GM23338 (cell line): ENCODE data around the gene ARHGEF40. TPM values are rescaled to one million over a fixed set of nuclear protein-coding genes. Genes with fewer than 3 reads are reported as not detected.

Source experiments
- ATAC-seq: fragments of 200-7000 bp; cut with Tn5 transposase; 3 replicates; pipeline ENCODE4 v1.9.1; 2020
- DNase-seq: peaks from one replicate; pipeline ENCODE4 v3.0.0-alpha.2; 2015; ENCODE audit warnings: low spot score
- H2AFZ ChIP-seq: fragments of 200-600 bp; sonication (generic); 2 replicates; pipeline ENCODE4 v1.8.0; 2016; ENCODE audit warnings: antibody characterized with exemption, mild to moderate bottlenecking, moderate library complexity
- H3F3A ChIP-seq: fragments of 200-600 bp; sonication (generic); replicated peaks from 2 replicates; pipeline ENCODE4 v1.8.0; 2017; ENCODE audit warnings: antibody characterized with exemption, mixed run types, low read depth
- H3K27ac ChIP-seq: fragments of 200-600 bp; sonication (generic); 2 replicates; pipeline ENCODE4 v1.6.1; 2016; ENCODE audit warnings: low read depth
- H3K27me3 ChIP-seq: fragments of 200-600 bp; sonication (generic); 2 replicates; pipeline ENCODE4 v1.8.0; 2016; ENCODE audit warnings: mild to moderate bottlenecking, mixed run types, moderate library complexity; ENCODE audit not compliant: insufficient read depth
- H3K36me3 ChIP-seq: fragments of 200-600 bp; sonication (generic); 2 replicates; pipeline ENCODE4 v1.8.0; 2016; ENCODE audit warnings: mild to moderate bottlenecking; ENCODE audit not compliant: insufficient read depth
- H3K4me1 ChIP-seq: fragments of 200-600 bp; sonication (generic); 2 replicates; pipeline ENCODE4 v1.8.0; 2016; ENCODE audit warnings: mild to moderate bottlenecking, moderate library complexity; ENCODE audit not compliant: insufficient read depth
- H3K4me2 ChIP-seq: fragments of 200-600 bp; sonication (generic); 2 replicates; pipeline ENCODE4 v1.7.1; 2017; ENCODE audit warnings: mixed run types
- H3K4me3 ChIP-seq: fragments of 200-600 bp; sonication (generic); 2 replicates; pipeline ENCODE4 v1.6.1; 2016; ENCODE audit warnings: mixed run types
- H3K79me2 ChIP-seq: fragments of 200-600 bp; sonication (generic); replicated peaks from 2 replicates; pipeline ENCODE4 v1.8.0; 2017; ENCODE audit warnings: mild to moderate bottlenecking; ENCODE audit not compliant: insufficient read depth
- H3K9me2 ChIP-seq: fragments of 200-600 bp; sonication (generic); 2 replicates; pipeline ENCODE4 v1.8.0; 2017; ENCODE audit not compliant: insufficient read depth
- H4K20me1 ChIP-seq: fragments of 200-600 bp; sonication (generic); replicated peaks from 2 replicates; pipeline ENCODE4 v1.8.0; 2017; ENCODE audit warnings: mild to moderate bottlenecking; ENCODE audit not compliant: insufficient read depth
- H3K27ac Mint-ChIP-seq: 2 replicates; pipeline ENCODE4 v1.8.0; 2020; ENCODE audit warnings: inconsistent platforms, mild to moderate bottlenecking, moderate library complexity, mixed read lengths
- H3K27me3 Mint-ChIP-seq: 3 replicates; pipeline ENCODE4 v1.8.0; 2022; ENCODE audit warnings: low read depth, mild to moderate bottlenecking, moderate library complexity, mixed read lengths, inconsistent platforms; ENCODE audit not compliant: insufficient read depth, poor library complexity
- H3K36me3 Mint-ChIP-seq: 3 replicates; pipeline ENCODE4 v1.8.0; 2021; ENCODE audit warnings: low read depth, mild to moderate bottlenecking, inconsistent platforms, moderate library complexity, mixed read lengths
- H3K4me1 Mint-ChIP-seq: 3 replicates; pipeline ENCODE4 v1.8.0; 2020; ENCODE audit warnings: mild to moderate bottlenecking, inconsistent platforms, mixed read lengths
- H3K4me3 Mint-ChIP-seq: 3 replicates; pipeline ENCODE4 v1.8.0; 2021; ENCODE audit warnings: moderate library complexity, mild to moderate bottlenecking, inconsistent platforms, mixed read lengths
- H3K9me3 Mint-ChIP-seq: 3 replicates; pipeline ENCODE4 v1.8.0; 2020; ENCODE audit warnings: moderate library complexity, mild to moderate bottlenecking, inconsistent platforms, mixed read lengths
- CTCF ChIP-seq, 2 experiments: fragments of 200-600 bp in 1 of 2; sonication (generic) in 1 of 2; conservative IDR thresholded peaks; 2 replicates each; pipeline versions ENCODE4 v1.5.1 to v1.6.1; 2016 to 2017; ENCODE audit warnings: antibody characterized with exemption in 2 of 2, low read depth in 2 of 2, mild to moderate bottlenecking in 2 of 2, moderate library complexity in 1 of 2
- POLR2AphosphoS5 ChIP-seq: IDR thresholded peaks from 2 replicates; pipeline ENCODE4 v1.6.1; 2016; ENCODE audit warnings: antibody characterized with exemption, low read depth
- ZNF331 ChIP-seq: fragments of 250-450 bp; sonication (Bioruptor Pico); IDR thresholded peaks from 2 replicates; pipeline ENCODE4 v1.5.0; 2020; ENCODE audit warnings: low read depth, mild to moderate bottlenecking, moderate library complexity
- ZNF462 ChIP-seq: fragments of 250-450 bp; sonication (Bioruptor Pico); IDR thresholded peaks from 2 replicates; pipeline ENCODE4 v1.5.0; 2020; ENCODE audit warnings: mild to moderate bottlenecking, moderate library complexity
- polyA plus RNA-seq: library from polyadenylated mRNA; unstranded; fragments of >200 nt; fragmentation: Nextera tagmentation; extraction: Ambion mirVana; gene quantifications from 2 replicates; pipeline ENCODE4 v1.2.1, GENCODE V29; 2016
- total RNA-seq: library from RNA; depleted of rRNA; stranded (reverse); fragments of >200 nt; shearing (Covaris generic); gene quantifications from 2 replicates; pipeline ENCODE4 v1.2.3, GENCODE V29; 2014

Gene ARHGEF40
- total and polyA plus RNA-seq, 2 experiments from 2014 or later, result 17.7 to 44.6 TPM

GRCh38 chr14:21049271-21049673 is 20.8 kb upstream of the ARHGEF40 start:
- Mint-ChIP-seq H3K27ac (no peak overlapping the region), H3K36me3 (no peaks in the 10 kb centered on the region), H3K27me3 (peaks cover 2% of the 10 kb centered on the region), H3K9me3 (no peaks in the 10 kb centered on the region), H3K4me1 (peaks cover 3% of the 10 kb centered on the region; the same call in 2 of the 3 replicates), H3K4me3 (no peak overlapping the region)
- H3F3A ChIP-seq, result no peaks in the 10 kb centered on the region
- no peaks in the 10 kb centered on the region for H3K36me3 ChIP-seq
- ATAC-seq (no peak), DNase-seq (no peak)
- no peak overlapping the region for H3K27ac ChIP-seq
- no peaks in the 10 kb centered on the region for H3K79me2 ChIP-seq
- no peaks in the 10 kb centered on the region for H3K27me3 ChIP-seq
- no peak for TF ChIP-seq POLR2AphosphoS5
- TF ChIP-seq ZNF462 (CRISPR knock-in tag), result no peak
- TF ChIP-seq ZNF331 (CRISPR knock-in tag), result no peak
- TF ChIP-seq CTCF (conservative IDR thresholded peaks at IDR 0.05; ENCODE audit: low read depth in 2 of 2), result no peak
- H3K4me2 ChIP-seq, result no peak overlapping the region
- H3K9me2 ChIP-seq, result no peaks in the 10 kb centered on the region; the same call in 1 of the 2 replicates
- no peak overlapping the region for H2AFZ ChIP-seq
- H3K4me3 ChIP-seq, result no peak overlapping the region
- no peaks in the 10 kb centered on the region for H3K4me1 ChIP-seq
- no peaks in the 10 kb centered on the region for H4K20me1 ChIP-seq
